ENCODE data around the gene KRT72. TPM values are rescaled to one million over a fixed set of nuclear protein-coding genes. Genes with fewer than 3 reads are reported as not detected.

The KRT72 gene
- total RNA-seq, 1 experiment from 2014 or later: not detected

DNA sequence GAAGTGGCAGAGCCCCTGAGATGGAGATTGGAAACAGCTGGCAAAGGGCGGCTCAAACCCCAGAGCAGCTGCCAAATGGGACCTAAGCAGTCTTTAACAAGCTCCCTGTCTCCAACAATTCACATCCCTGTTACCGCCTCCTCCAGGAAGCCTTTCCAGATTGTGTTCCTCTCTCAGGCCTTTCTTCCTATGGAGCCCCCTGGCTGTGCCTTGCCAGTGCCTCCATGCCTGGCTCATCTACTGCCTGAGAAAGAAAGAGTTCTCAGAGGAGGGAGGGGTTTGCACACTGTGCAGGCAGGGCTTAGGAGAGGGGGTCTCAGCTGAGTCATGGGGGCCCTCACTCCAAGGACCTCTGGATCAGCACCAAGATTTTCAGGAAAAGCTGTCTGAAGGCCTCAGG, 18.8 kb downstream of the KRT72 start:
- H3K23me2 ChIP-seq (ENCODE audit: insufficient read length, low read depth, low read length, poor library complexity, severe bottlenecking): no peaks in the 10 kb centered on the region
- TF ChIP-seq, protein P1, sequence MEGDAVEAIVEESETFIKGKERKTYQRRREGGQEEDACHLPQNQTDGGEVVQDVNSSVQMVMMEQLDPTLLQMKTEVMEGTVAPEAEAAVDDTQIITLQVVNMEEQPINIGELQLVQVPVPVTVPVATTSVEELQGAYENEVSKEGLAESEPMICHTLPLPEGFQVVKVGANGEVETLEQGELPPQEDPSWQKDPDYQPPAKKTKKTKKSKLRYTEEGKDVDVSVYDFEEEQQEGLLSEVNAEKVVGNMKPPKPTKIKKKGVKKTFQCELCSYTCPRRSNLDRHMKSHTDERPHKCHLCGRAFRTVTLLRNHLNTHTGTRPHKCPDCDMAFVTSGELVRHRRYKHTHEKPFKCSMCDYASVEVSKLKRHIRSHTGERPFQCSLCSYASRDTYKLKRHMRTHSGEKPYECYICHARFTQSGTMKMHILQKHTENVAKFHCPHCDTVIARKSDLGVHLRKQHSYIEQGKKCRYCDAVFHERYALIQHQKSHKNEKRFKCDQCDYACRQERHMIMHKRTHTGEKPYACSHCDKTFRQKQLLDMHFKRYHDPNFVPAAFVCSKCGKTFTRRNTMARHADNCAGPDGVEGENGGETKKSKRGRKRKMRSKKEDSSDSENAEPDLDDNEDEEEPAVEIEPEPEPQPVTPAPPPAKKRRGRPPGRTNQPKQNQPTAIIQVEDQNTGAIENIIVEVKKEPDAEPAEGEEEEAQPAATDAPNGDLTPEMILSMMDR (conservative IDR thresholded peaks at IDR 0.05): no peak
- H2BK5ac ChIP-seq (ENCODE audit: insufficient read length, low read length): no peak overlapping the region
- H3K27me3 Mint-ChIP-seq (ENCODE audit: low read depth): peaks cover 9% of the 10 kb centered on the region
- no peaks in the 10 kb centered on the region for H4K20me1 ChIP-seq (ENCODE audit: control insufficient read depth, insufficient read depth, insufficient read length)
- no peak overlapping the region for H2BK120ac ChIP-seq (ENCODE audit: low read depth, low read length, poor library complexity, severe bottlenecking)
- H3K9me3 ChIP-seq (ENCODE audit: control insufficient read depth, low read depth, low read length): no peaks in the 10 kb centered on the region
- no peak overlapping the region for H3K18ac ChIP-seq (ENCODE audit: insufficient read length, low read depth, low read length)
- H3K4ac ChIP-seq (ENCODE audit: low read depth, low read length): no peak overlapping the region
- H2AFZ ChIP-seq (ENCODE audit: low read length): no peak overlapping the region
- WGBS (ENCODE audit: extremely low coverage, insufficient read length, low lambda C conversion rate): no CpG with 5 or more reads among the region's 2 CpGs
- no peak overlapping the region for H3K23ac ChIP-seq (ENCODE audit: insufficient read length, low read depth, low read length)
- H3K4me2 ChIP-seq (ENCODE audit: insufficient read depth, insufficient read length, low read length): no peak overlapping the region
- no peak overlapping the region for H3K27ac Mint-ChIP-seq
- peaks cover 10 to 12% of the 10 kb centered on the region in 2 experiments for H3K4me1 Mint-ChIP-seq
- no peaks in the 10 kb centered on the region; a peak in 1 of 7 replicates for H3K36me3 Mint-ChIP-seq (ENCODE audit: insufficient read depth in 1 of 3, low read depth in 3 of 3)
- no peak overlapping the region for H4K8ac ChIP-seq (replicated peaks; ENCODE audit: insufficient read length, low read depth, low read length)
- H3K9ac ChIP-seq (ENCODE audit: extremely low read depth, insufficient read length, low read length): no peak overlapping the region
- no peak overlapping the region for H4K91ac ChIP-seq (ENCODE audit: insufficient read length, low read depth, low read length)
- H4K5ac ChIP-seq (ENCODE audit: insufficient read length, low read depth, low read length): no peak overlapping the region
- H3K27ac ChIP-seq (ENCODE audit: insufficient read length, low read depth, low read length): no peak overlapping the region
- no peak overlapping the region for H2BK15ac ChIP-seq (ENCODE audit: low read depth, low read length)
- H3K4me3 Mint-ChIP-seq: no peak overlapping the region
- no peaks in the 10 kb centered on the region for H3K9me3 Mint-ChIP-seq
- no peak overlapping the region for H3K14ac ChIP-seq (ENCODE audit: insufficient read depth, low read length)
- no peaks in the 10 kb centered on the region for H3K4me1 ChIP-seq (ENCODE audit: insufficient read depth, low read length)
- DNase-seq: peak; percentile 47
- H3K79me2 ChIP-seq (ENCODE audit: insufficient read depth, low read length): no peaks in the 10 kb centered on the region
- no peaks in the 10 kb centered on the region for H3K79me1 ChIP-seq (ENCODE audit: insufficient read depth, low read depth, low read length, poor library complexity, severe bottlenecking)
- H2BK20ac ChIP-seq (ENCODE audit: low read depth, low read length, poor library complexity, severe bottlenecking): no peak overlapping the region
- no peak overlapping the region for H2AK5ac ChIP-seq (ENCODE audit: insufficient read length, low read length)
- H3K27me3 ChIP-seq (ENCODE audit: insufficient read depth, low read length): no peaks in the 10 kb centered on the region
- H3T11ph ChIP-seq (ENCODE audit: low read length): no peak overlapping the region
- no peak overlapping the region for H2BK12ac ChIP-seq (ENCODE audit: insufficient read length, low read depth, low read length)
- H3K56ac ChIP-seq (ENCODE audit: insufficient read length, low read depth, low read length): no peak overlapping the region

Data from H9 (cell line).